Karpas-422 (cell line): ENCODE results near the gene THUMPD3. TPM values are rescaled to one million over a fixed set of nuclear protein-coding genes. Genes with fewer than 3 reads are reported as not detected.

ENCODE experiments used
- DNase-seq: peaks from one replicate; pipeline ENCODE4 v3.0.0-alpha.2; 2015
- H2AFZ ChIP-seq: fragments of 200-600 bp; sonication (generic); 2 replicates; pipeline ENCODE4 v1.6.1; 2014; ENCODE audit warnings: antibody characterized with exemption, low read length, mixed read lengths
- H3K27ac ChIP-seq: fragments of 200-600 bp; sonication (generic); 2 replicates; pipeline ENCODE4 v1.5.1; 2014; ENCODE audit warnings: mild to moderate bottlenecking, low read length, moderate library complexity
- H3K27me3 ChIP-seq: fragments of 200-600 bp; sonication (generic); 2 replicates; pipeline ENCODE4 v1.6.1; 2014; ENCODE audit warnings: low read length, mixed read lengths
- H3K36me3 ChIP-seq: fragments of 200-600 bp; sonication (generic); 2 replicates; pipeline ENCODE4 v1.6.1; 2014; ENCODE audit warnings: low read length, mixed read lengths; ENCODE audit not compliant: insufficient read depth
- H3K4me1 ChIP-seq: fragments of 200-600 bp; sonication (generic); 2 replicates; pipeline ENCODE4 v1.6.1; 2014; ENCODE audit warnings: mild to moderate bottlenecking, low read length, mixed read lengths
- H3K4me2 ChIP-seq: fragments of 200-600 bp; sonication (generic); 2 replicates; pipeline ENCODE4 v1.6.1; 2014; ENCODE audit warnings: low read length, low read depth, mild to moderate bottlenecking; ENCODE audit not compliant: poor library complexity, severe bottlenecking
- H3K4me3 ChIP-seq: fragments of 200-600 bp; sonication (generic); 2 replicates; pipeline ENCODE4 v1.5.1; 2014; ENCODE audit warnings: mild to moderate bottlenecking, antibody characterized with exemption, low read length, mixed read lengths
- H3K79me2 ChIP-seq: fragments of 200-600 bp; sonication (generic); 2 replicates; pipeline ENCODE4 v1.6.1; 2014; ENCODE audit warnings: mild to moderate bottlenecking, low read length, mixed read lengths
- H3K9ac ChIP-seq: fragments of 200-600 bp; sonication (generic); 2 replicates; pipeline ENCODE4 v1.6.0; 2014; ENCODE audit warnings: low read length
- H3K9me2 ChIP-seq: fragments of 200-600 bp; sonication (generic), shearing (Covaris generic); replicated peaks from 2 replicates; pipeline ENCODE4 v1.6.0; 2014; ENCODE audit warnings: mild to moderate bottlenecking, low read length, moderate library complexity; ENCODE audit not compliant: insufficient read depth
- H3K9me3 ChIP-seq: fragments of 300-700, 200-600 bp; sonication (generic); 2 replicates; pipeline ENCODE4 v1.6.1; 2014; ENCODE audit warnings: low read length, mixed read lengths
- H4K20me1 ChIP-seq: fragments of 200-600 bp; sonication (generic); 2 replicates; pipeline ENCODE4 v1.6.1; 2014; ENCODE audit warnings: mild to moderate bottlenecking, antibody characterized with exemption, low read length, low read depth; ENCODE audit not compliant: insufficient read depth
- total RNA-seq: library from RNA; depleted of rRNA; stranded (reverse); fragments of >200 nt; shearing (Covaris generic); gene quantifications from 2 replicates; pipeline ENCODE4 v1.2.3, GENCODE V29; 2014; ENCODE audit warnings: low replicate concordance

THUMPD3 gene
- total RNA-seq, 1 experiment from 2014 or later, result 28.2 TPM

- no peak overlapping the region; the same call in 1 of the 2 replicates for H3K27ac ChIP-seq
- peak overlapping the region; percentile 18; the same call in 1 of the 2 replicates for H3K4me3 ChIP-seq
- H3K9me3 ChIP-seq, result no peaks in the 10 kb centered on the region
- no peaks in the 10 kb centered on the region for H3K9me2 ChIP-seq
- H3K79me2 ChIP-seq, result peaks cover 100% of the 10 kb centered on the region
- no peak for DNase-seq
- H3K4me2 ChIP-seq, result peak overlapping the region; percentile 94
- H3K36me3 ChIP-seq, result no peaks in the 10 kb centered on the region
- H3K27me3 ChIP-seq, result no peaks in the 10 kb centered on the region
- 0 out of 2 replicates have a peak overlapping the region, but pooled peaks have one; percentile 14 for H3K9ac ChIP-seq
- H3K4me1 ChIP-seq, result peaks cover 87% of the 10 kb centered on the region
- H4K20me1 ChIP-seq, result peaks cover 83% of the 10 kb centered on the region
- H2AFZ ChIP-seq, result no peak overlapping the region
Observed at GRCh38 chr3:9402410-9403228, 39.8 kb downstream of the THUMPD3 start.

DNA sequence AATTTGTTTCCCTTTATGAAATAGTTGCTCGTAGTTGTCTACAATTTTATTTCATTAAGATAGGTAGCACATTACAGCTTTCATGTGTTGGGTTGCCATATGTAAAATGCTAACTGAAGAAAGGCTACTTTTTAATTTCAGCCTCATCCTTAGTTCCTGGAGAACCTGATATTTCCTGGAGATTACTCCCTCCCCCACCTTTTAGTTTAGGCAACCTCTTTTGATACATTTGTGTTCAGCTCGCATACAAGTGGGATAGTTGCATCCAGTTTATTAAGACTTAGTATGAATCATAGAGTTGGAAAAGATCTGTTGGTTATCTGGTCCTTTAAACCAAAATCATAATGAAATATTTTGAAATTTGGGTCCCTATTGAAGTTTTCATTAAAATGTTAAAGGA, 40.6 kb downstream of the THUMPD3 start:
- H3K27ac ChIP-seq, result peak overlapping the region; percentile 1; the same call in 1 of the 2 replicates

GRCh38 chr3:9404680-9405079, 41.8 kb downstream of the THUMPD3 start:
- Histone ChIP-seq H3K9me3 (no peaks in the 10 kb centered on the region), H4K20me1 (peaks cover 80% of the 10 kb centered on the region), H3K36me3 (peaks cover 4% of the 10 kb centered on the region; the same call in 1 of the 2 replicates), H3K4me1 (peaks cover 98% of the 10 kb centered on the region), H3K27ac (0 out of 2 replicates have a peak overlapping the region, but pooled peaks have one; percentile 22), H3K4me2 (peak overlapping the region; percentile 94), H3K9me2 (no peaks in the 10 kb centered on the region), H2AFZ (no peak overlapping the region), H3K9ac (0 out of 2 replicates have a peak overlapping the region, but pooled peaks have one; percentile 22), H3K27me3 (no peaks in the 10 kb centered on the region), H3K79me2 (peaks cover 100% of the 10 kb centered on the region), H3K4me3 (no peak overlapping the region)
- DNase-seq, result no peak

More for the DNA sequence above, 40.6 kb downstream of the THUMPD3 start:
- H3K36me3 ChIP-seq, result no peaks in the 10 kb centered on the region
- peaks cover 95% of the 10 kb centered on the region for H3K4me1 ChIP-seq
- no peak overlapping the region for H3K9ac ChIP-seq
- H3K79me2 ChIP-seq, result peaks cover 100% of the 10 kb centered on the region
- H3K4me3 ChIP-seq, result peak overlapping the region; percentile 10; the same call in 1 of the 2 replicates
- H2AFZ ChIP-seq, result no peak overlapping the region
- H3K9me2 ChIP-seq, result no peaks in the 10 kb centered on the region
- no peaks in the 10 kb centered on the region for H3K27me3 ChIP-seq
- no peak for DNase-seq
- H4K20me1 ChIP-seq, result peaks cover 84% of the 10 kb centered on the region
- peak overlapping the region; percentile 94 for H3K4me2 ChIP-seq
- no peaks in the 10 kb centered on the region for H3K9me3 ChIP-seq

- H3K27me3 ChIP-seq, result no peaks in the 10 kb centered on the region
- peaks cover 4% of the 10 kb centered on the region; the same call in 1 of the 2 replicates for H3K36me3 ChIP-seq
- peak overlapping the region; percentile 94 for H3K4me2 ChIP-seq
- H3K9ac ChIP-seq, result no peak overlapping the region
- H3K4me1 ChIP-seq, result peaks cover 97% of the 10 kb centered on the region
- H2AFZ ChIP-seq, result no peak overlapping the region
- H4K20me1 ChIP-seq, result peaks cover 78% of the 10 kb centered on the region
- DNase-seq, result no peak
- H3K27ac ChIP-seq, result no peak overlapping the region
- H3K4me3 ChIP-seq, result no peak overlapping the region
- H3K79me2 ChIP-seq, result peaks cover 100% of the 10 kb centered on the region
- H3K9me3 ChIP-seq, result no peaks in the 10 kb centered on the region
- H3K9me2 ChIP-seq, result no peaks in the 10 kb centered on the region
Observed at GRCh38 chr3:9405756-9406155, 42.9 kb downstream of the THUMPD3 start.

DNA sequence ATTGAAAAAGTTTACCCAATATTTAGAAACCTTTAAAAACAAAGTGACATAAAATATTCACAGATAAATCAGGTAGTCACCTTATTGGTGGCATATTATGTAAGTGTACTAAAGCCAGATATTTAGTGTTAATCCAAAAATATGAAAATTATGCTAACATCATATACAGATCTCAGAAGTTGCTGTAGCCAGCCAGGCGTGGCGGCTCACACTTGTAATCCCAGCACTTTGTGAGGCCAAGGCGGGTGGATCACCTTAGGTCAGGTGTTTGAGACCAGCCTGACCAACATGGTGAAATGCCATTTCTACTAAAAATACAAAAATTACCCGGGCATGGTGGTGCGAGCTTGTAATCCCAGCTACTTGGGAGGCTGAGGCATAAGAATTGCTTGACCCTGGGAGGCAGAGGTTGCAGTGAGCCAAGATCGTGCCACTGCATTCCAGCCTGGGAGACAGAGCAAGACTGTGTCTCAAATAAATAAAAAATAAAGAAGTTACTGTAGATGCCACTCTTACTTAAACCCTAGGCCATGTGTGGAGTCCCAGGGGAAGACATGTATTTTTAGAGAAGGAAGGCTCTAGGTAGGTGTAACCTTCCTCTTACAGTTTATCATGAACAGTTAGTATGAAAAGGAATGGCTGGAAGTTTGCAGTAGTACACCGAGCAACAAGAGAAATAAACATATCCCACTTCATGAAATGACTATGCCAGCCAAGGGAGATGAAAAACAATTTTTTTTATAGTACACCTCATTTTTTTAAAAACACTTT, 44.2 kb downstream of the THUMPD3 start:
- peaks cover 74% of the 10 kb centered on the region for H4K20me1 ChIP-seq
- H3K4me1 ChIP-seq, result peaks cover 84% of the 10 kb centered on the region
- H3K4me3 ChIP-seq, result peak overlapping the region; percentile 18; the same call in 1 of the 2 replicates
- H3K79me2 ChIP-seq, result peaks cover 100% of the 10 kb centered on the region
- no peak overlapping the region; the same call in 1 of the 2 replicates for H3K9ac ChIP-seq
- no peak for DNase-seq
- peak overlapping the region; percentile 52 for H3K27ac ChIP-seq
- no peak overlapping the region for H2AFZ ChIP-seq
- peaks cover 4% of the 10 kb centered on the region; the same call in 1 of the 2 replicates for H3K36me3 ChIP-seq
- peak overlapping the region; percentile 94 for H3K4me2 ChIP-seq
- no peaks in the 10 kb centered on the region for H3K9me3 ChIP-seq
- H3K27me3 ChIP-seq, result no peaks in the 10 kb centered on the region
- no peaks in the 10 kb centered on the region for H3K9me2 ChIP-seq

GRCh38 chr3:9408061-9408460, 45.2 kb downstream of the THUMPD3 start:
- H3K9ac ChIP-seq, result no peak overlapping the region
- H3K4me1 ChIP-seq, result peaks cover 74% of the 10 kb centered on the region
- H3K27ac ChIP-seq, result no peak overlapping the region

DNA sequence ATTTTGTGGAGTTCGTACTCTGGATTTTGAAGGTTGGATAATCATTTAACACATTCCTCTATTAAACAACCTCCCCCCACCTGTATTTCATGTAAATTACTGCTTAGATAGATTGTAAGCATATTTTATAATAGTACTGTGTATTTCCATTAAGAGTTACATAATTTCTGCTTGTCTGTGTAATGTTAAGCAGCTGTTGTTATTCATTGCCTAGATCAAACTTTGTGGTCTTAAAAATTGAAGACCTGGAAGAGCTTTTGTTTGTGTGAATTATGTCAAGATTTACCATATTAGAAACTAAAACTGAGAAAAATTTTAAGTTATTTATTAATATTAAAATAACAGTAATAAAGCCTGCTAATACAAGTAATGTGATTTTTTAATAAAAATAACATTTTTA, 45.7 kb downstream of the THUMPD3 start:
- peaks cover 69% of the 10 kb centered on the region for H3K4me1 ChIP-seq
- no peak for DNase-seq

More at GRCh38 chr3:9408061-9408460, 45.2 kb downstream of the THUMPD3 start:
- H2AFZ ChIP-seq, result no peak overlapping the region
- no peak overlapping the region for H3K4me3 ChIP-seq
- H3K9me2 ChIP-seq, result no peaks in the 10 kb centered on the region
- H3K79me2 ChIP-seq, result peaks cover 100% of the 10 kb centered on the region
- H3K4me2 ChIP-seq, result no peak overlapping the region
- no peaks in the 10 kb centered on the region for H3K9me3 ChIP-seq
- H4K20me1 ChIP-seq, result peaks cover 71% of the 10 kb centered on the region
- H3K27me3 ChIP-seq, result no peaks in the 10 kb centered on the region
- DNase-seq, result no peak
- H3K36me3 ChIP-seq, result peaks cover 4% of the 10 kb centered on the region; the same call in 1 of the 2 replicates

More for the DNA sequence above, 45.7 kb downstream of the THUMPD3 start:
- no peak overlapping the region for H3K27ac ChIP-seq
- peaks cover 66% of the 10 kb centered on the region for H4K20me1 ChIP-seq
- no peaks in the 10 kb centered on the region for H3K9me3 ChIP-seq
- H3K27me3 ChIP-seq, result no peaks in the 10 kb centered on the region
- no peak overlapping the region for H3K9ac ChIP-seq
- peaks cover 6% of the 10 kb centered on the region for H3K36me3 ChIP-seq
- H3K4me3 ChIP-seq, result no peak overlapping the region
- H3K9me2 ChIP-seq, result no peaks in the 10 kb centered on the region
- no peak overlapping the region for H3K4me2 ChIP-seq
- H2AFZ ChIP-seq, result no peak overlapping the region
- peaks cover 100% of the 10 kb centered on the region for H3K79me2 ChIP-seq
